GM18951 (cell line): Measurements from ENCODE around the gene PSG5.
"Not testable (repeated sequence)": the region's sequence is repeated elsewhere in the genome, so short reads cannot be mapped to it uniquely, and the experiment has no call there.

Experiments used
- POLR2A ChIP-seq: IDR thresholded peaks from 4 replicates; pipeline ENCODE4 v1.6.1; 2011; ENCODE audit warnings: mild to moderate bottlenecking; ENCODE audit not compliant: insufficient read length, insufficient read depth; ENCODE audit errors: extremely low read depth
- in situ Hi-C: fragments of 300-500 bp; cut with MboI; formaldehyde crosslinking; loops from one replicate; pipeline ENCODE4 v1.12.0; 2022; ENCODE audit warnings: low sequenced_read_pairs, mixed read lengths, inconsistent platforms; ENCODE audit not compliant: unreplicated experiment

The PSG5 gene

DNA sequence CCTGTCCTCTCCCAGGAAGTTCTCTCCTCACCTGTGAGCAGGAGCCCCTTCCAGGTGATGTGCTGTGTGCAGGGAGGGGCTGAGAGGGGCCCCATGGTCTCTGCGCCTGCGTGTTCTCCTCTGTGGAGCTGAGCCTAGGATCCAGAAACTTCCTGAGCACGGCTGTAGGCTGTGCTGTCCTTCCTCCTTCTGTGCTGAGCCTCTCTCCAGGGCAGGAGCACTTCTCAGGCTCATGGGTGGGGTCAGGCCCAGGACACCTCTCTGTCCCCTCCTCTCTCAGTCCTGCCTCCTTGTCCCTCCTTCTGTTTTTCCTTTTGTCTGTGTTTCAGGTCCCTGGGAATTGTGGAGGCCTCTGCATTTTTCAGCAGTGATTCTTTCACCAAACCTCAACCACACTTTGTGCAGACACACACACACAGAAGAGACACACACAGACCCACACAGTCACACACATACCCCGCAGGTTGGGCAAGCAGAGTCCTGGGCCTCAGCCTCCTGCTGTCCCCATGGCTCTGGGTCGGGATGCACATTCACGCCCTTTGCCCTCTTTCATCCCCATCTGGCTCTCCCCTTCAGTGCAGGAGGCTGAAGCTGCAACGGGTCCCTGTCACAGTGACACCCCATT, at the start of gene PSG5:
TSS of gene PSG5 (minus strand) at position 226 of the 625 bp plus-strand sequence. CDS start at position 95, 131 bp downstream.
- in situ Hi-C loops, result not testable (repeated sequence)

DNA sequence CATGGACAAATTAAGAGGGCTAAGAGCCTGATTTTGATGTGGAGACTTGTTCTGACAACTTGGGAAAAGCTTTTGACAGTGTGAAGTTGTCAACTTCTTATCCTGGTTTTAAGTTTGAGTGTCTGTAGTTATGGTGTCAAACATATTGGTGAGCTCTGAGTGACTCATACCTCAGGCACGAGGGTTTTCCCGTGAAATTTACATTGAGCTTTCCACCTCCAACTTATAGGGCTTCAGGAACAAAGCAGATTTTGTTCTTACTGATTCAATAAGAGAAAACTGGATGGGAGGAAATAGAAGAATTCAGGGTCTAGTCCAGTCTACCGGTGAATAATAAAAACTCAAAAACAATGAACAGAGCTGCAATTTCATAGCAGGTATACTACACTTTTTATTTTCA, 49.4 kb upstream of the PSG5 start:
- in situ Hi-C loops, result not testable (repeated sequence)

DNA sequence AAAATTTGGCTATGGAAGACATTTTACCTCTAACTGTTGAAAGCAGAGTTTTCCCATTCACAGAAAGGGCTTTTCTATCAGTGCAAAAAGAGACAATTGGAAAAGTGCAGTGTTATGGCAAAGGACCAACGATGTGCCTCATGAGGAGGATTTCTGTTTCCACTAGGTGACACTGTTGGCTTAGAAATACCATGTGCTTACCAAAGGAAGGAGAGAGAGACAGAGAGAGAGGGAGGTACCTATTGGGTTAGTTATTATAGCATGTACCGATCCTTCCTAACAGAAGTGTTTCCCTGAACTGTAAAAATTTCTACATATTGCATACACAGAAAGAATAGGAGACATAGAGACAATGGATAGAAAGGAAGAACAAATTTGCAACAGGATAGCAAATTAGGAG, 43.0 kb upstream of the PSG5 start:
- in situ Hi-C loops, result no loop called here
- TF ChIP-seq POLR2A, result no peak

DNA sequence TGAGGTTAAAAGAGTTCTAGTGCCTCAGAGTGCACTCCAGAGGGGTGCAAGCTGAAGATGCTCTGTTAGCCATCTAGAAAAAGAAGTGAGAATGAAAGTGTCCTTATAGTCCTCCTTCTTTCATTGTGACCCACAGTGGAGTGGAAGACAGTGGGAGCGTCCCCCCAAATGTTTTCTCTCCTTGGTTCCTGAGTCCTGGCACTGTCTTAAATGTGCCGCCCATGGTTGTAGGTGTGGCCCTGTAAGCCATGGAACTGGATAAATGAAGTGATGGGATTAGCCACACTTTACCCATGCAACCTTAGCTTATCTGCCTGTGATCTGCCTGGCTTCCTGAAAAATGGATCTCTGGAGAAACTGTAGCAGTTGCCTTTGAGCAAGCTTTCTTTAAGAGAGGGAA, 42.4 kb upstream of the PSG5 start:
- in situ Hi-C loops, result not testable (repeated sequence)

DNA sequence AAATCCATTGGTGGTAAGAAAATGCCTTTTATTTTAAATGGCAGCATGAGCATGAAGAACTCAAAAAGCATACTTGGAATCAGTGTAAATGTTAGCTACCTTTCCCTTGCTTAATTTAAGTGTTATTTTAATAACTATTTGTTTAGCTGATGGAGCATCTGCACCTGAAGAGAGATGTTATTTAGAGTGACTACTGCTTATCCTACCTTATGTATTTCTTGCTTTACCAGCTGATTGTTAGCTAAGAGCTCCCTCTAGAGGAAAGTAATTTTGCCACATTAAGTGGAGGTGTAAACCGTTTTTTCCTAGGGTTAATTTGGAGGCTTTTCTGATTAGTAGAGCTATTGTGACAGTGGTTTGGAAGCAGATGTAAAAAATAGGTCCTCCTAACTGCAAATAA, 40.6 kb upstream of the PSG5 start:
- in situ Hi-C loops, result not testable (repeated sequence)

DNA sequence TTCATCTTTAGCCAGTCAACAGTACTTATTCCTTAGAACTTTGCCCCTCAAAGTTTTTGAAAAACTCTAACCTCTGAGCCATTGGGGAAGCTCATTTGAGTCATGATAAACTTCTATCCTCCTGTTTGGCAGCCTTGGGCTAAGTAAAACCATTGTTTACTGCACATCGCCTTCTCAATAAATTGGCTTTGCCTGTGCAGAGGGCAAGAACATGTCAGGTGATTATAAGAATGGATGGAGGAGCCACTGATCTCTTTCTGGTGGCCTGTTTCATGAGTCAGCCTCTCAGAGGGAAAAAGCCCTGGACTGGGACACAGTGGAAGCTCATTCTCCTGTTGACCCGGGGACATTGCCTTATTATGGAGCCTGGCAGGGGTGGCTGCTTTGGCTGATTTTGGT, 38.5 kb upstream of the PSG5 start:
- in situ Hi-C loops, result no loop called here
- TF ChIP-seq POLR2A, result no peak

DNA sequence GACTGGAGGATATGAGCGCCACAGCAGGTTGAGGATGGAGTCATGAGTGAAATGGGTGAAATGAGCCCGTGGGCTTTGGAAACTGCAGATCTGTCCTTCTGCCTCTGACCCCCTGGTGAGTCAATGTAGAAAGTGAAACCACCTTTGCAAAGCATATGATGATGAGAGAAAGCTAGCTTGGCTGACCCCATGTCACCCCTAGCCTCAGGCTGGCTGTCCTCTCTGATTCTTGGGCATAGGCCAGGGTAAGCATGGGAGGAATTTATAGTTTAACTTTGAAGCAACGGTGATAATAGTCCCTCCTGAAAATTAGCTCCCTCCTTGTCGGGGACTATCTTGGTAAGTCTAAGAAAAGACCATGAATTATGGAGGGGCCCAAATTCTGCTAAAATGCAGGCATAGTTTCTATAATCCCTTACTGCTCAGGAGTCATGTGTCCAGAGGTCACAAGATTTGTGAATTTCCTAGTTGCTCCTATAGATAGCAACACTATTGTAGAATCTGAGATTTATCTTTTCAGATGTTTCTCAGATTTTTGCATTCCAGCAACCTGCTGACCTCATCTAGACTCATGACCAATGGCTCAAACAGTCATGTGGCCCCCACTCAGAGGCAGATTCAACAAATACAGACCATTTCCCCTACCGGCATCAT, 38.0 kb upstream of the PSG5 start:
- in situ Hi-C loops, result not testable (repeated sequence)

DNA sequence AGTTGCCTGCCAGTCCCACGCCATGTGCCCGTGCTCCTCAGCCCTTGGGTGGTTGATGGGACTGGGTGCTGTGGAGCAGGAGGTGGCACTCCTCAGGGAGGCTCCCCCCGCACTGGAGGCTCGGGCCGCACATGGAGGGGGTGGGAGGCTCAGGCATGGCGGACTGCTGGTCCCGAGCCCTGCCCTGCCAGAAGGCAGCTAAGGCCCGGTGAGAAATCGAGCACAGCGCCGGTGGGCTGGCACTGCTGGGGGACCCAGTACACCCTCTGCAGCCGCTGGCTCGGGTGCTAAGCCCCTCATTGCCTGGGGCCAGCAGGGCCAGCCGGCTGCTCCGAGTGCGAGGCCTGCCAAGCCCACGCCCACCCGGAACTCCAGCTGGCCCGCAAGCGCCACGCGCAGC, 35.6 kb upstream of the PSG5 start:
- in situ Hi-C loops, result not testable (repeated sequence)

DNA sequence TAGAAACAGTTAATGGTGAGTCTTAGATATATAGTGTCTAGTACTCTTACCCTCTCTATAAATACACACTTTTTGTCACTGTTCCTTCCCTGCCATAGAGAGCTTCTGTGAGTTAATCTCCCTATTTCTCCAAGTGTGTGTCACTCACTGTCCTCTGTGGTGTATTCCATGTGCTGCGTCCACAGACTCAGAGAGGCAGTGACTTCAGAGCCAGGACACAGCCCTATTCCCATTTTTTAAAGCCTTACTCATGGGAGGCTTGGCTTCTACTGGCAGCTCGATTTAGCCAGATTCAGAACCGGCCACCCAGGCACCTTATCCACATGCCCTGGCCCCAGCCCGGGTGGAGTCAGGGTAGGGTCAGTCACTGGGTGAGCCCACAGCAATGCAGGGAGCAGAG, 32.8 kb upstream of the PSG5 start:
- in situ Hi-C loops, result not testable (repeated sequence)

DNA sequence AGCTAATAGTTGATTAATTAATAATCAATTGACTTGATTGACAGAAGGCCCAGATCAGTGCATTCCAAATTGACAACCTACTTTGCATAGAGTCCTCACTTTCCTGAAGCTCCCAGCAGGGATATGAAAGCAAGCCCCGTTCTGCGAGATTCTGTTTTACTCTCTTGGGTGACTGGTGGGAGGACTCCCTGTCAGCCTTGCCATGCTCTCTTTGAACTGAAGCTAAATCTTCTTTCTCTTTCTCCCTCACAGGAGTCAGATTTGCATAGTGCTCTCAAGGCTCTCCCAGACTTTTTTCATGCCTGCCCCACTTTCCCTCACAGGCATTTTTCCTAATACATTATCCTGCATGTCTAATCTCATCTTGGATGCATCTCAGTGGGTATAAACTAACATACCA, 29.5 kb upstream of the PSG5 start:
- in situ Hi-C loops, result not testable (repeated sequence)

DNA sequence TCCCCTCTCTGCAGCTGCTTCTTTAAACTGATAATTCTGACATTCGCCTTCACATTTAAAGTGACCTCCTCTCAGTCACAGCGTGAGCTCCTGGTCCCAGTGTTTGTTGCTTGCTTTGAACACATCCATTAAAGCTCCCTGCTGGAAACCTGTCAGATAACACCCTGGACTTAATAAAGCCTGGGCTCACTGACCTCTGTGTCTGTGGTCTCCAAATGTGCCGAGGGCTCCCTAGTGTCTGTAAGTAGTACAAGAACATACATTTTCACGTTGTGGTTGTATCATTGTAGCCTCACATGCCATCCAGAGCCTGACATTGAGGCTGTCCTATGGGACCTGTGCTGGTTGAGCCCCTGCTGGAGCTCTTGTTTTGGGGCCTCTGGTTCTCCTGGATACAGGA, 21.7 kb upstream of the PSG5 start:
- in situ Hi-C loops, result no loop called here
- no peak for TF ChIP-seq POLR2A

DNA sequence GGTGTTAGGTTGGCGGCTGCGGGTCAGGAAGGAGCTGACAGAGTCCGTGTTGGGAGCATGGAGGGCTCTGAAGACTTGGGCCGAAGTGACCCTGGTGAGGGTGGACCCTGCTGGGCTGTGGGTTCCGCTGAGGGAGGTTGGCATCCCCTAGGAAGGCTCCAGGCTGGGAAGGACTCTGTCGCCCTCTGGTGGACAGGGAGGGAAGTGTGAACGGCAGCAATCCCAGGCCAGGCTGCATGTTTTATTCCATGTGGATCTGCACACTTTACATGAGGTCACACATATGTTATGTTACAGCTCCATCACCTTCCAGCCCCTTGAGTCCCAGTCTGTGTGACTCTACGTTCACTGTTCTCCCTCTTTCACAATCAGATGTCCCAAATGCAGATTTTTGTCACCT, 20.8 kb upstream of the PSG5 start:
- in situ Hi-C loops, result not testable (repeated sequence)

DNA sequence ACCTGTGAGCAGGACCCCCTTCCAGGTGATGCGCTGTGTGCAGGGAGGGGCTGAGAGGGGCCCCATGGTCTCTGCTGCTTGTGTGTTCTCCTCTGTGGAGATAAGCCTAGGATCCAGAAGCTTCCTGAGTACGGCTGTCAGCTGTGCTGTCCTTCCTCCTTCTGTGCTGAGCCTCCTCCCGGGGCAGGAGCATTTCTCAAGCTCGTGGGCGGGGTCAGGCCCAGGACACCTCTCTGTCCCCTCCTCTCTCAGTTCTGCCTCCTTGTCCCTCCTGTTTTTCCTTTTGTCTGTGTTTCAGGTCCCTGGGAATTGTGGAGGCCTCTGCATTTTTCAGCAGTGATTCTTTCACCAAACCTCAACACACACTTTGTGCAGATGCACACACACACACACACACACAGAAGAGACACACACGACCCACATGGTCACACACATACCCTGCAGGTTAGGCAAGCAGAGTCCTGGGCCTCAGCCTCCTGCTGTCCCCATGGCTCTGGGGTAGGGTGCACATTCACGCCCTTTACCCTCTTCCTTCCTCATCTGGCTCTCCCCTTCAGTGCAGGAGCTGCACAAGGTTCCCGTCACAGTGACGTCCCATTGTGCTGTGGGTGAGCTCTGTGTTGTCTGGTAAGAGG, 19.3 kb upstream of the PSG5 start, which contains the start of gene PSG4:
TSS of gene PSG4 (minus strand) at position 168 of the 635 bp plus-strand sequence. CDS start at position 66, 102 bp downstream.
- in situ Hi-C loops, result not testable (repeated sequence)

DNA sequence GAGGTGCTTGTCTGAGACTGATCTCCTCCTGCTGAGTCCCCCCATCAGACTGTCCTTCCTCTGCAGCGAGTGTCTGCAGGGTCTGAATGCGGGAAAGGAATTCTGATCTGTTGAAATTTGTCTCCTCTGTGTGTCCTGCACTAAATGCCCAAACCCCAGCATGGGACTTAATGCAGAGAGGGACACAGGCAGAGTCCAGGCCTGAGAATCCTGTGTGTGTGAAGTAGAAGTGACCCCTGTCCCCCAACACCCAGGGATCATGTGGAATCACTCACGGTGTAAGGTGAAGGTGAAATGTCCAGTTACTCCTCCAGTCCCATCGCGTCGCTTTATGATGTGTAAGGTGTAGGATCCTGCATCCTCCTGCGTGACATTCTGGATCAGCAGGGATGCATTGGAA, 17.3 kb upstream of the PSG5 start:
- in situ Hi-C loops, result not testable (repeated sequence)

DNA sequence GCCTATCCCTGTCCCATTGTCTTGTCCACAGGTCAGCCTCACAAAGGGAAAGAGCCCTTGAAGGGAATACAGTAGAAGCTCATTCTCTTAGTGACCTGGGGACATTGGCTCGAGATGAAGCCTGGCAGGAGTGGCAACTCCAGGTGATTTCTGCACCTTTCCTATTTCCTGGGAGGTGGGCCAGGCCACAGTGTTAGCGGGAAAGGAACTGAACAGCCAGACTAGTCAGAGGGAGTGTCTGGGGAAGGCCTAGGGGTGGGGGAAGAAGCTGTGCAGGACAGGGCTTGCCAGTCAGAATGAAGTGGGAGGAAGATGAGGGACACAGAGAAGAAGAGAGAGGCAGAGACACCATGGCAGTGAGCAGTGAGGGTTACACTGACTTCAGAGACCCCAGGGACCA, 15.6 kb upstream of the PSG5 start:
- in situ Hi-C loops, result not testable (repeated sequence)

DNA sequence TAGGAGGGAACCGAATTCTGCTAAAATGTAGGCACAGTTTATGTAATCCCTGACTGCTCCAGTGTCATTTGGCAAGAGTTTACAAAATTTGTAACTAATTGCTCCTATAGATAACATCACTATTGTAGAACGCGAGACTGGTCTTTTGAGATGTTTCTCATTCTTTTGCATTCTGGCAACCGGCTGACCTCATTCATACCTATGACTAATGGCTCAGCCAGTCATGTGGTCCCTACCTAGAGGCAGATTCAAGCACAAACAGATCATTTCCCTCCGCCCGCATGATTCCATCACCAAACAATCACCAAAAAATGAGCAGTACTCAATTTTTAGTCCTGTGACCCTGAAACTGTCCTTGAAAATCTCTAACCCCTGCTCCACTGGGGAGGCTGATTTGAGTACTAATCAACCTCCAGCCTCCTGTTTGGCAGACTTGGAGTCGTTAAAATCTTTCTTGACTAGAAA, 15.0 kb upstream of the PSG5 start:
- in situ Hi-C loops, result not testable (repeated sequence)

DNA sequence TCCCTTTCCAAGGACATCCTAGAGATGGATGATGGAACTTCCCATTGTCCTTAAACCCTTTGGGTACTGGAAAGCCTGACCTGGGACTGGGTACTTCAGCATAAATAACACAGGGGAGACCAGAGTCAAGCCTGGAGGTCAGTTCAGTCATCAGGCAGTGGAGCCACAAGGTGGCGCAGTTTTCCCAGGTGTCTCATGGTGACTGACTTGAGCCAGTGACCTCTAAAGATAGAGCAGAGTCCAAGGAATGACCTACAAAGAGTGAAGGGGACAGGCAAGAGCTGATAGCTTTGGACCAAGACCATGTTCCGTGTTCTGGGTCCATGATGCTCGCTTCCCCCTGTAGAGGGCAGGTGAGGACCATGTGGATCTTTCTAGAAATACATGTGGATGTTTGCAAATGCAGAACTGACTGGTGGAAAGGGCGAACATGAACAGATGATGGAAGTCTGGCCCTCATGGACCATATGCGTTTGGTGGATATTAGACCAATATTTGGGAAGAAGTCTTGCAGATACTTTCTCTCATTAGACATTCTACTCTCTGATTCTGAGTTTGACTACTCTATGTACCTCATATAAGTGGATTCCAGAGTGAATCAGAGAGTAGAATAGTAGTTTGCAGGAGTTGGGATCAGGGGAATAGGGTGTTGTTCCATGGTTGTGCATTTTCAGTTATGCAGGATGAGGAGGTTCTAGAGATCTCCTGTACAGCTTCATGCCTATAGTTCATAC, 12.5 kb upstream of the PSG5 start:
- in situ Hi-C loops, result not testable (repeated sequence)

DNA sequence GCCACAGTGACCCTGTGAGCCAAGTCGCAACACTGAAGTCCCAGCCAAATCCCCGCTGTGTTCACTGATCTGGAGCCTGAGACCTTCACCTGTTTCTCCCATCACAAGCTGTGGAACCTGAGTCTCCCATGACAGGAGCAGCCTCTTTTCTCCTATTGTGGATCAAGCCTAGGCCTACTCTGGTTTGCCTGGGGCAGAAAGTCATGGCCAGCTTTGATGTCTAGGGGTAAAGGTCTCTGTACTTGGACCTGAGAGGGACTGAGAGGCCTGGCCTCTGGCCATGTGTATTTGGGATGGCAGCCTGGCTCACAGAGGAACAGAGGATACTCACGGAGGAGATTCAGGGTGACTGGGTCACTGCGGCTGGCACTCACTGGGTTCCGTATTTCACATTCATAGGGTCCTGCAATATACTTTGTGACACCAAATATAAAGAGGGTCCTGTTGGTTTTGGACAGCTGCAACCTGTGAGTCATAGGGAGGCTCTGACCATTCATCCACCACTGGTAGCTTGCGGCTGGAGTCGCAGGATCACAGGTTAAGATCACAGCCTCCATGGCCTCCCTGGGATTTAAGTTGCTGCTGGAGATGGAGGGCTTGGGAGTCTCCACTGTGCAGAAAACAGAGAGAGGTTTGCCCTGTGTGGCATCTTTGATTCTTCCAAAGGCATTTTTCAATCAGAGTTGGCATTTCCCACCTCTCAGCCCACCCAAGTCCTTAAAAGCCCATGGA, 11.5 kb upstream of the PSG5 start:
- in situ Hi-C loops, result not testable (repeated sequence)

DNA sequence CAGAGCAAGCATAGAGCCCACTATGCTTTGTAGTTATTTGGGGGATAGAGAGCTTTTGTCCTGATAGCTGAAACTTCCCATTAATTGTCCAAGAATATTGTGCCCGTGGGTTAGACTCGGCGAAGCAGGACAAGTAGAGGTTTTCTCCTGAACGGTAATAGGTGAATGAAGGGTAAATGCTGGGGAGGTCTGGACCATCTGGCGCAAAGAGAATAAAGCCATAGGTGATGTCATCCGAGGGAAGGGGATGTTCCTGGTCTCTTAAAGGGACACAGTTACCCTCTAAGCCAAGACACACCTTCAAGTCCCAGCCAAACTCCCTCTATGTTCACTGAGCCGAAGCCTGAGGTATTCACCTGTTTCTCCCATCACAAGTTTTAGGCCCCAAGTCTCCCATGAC, 8.1 kb upstream of the PSG5 start:
- in situ Hi-C loops, result not testable (repeated sequence)
